22Rv1 (cell line): ENCODE results near the gene TNS1.

ENCODE experiments used
- H3K27ac ChIP-seq: fragments of 450-650 bp; 2 replicates; pipeline ENCODE4 v1.5.1; 2017
- CTCF ChIP-seq: fragments of 450-650 bp; IDR thresholded peaks from 2 replicates; pipeline ENCODE4 v1.5.1; 2017; ENCODE audit warnings: mild to moderate bottlenecking
- ZFX ChIP-seq: fragments of 450-650 bp; IDR thresholded peaks from 2 replicates; pipeline ENCODE4 v1.6.1; 2017; ENCODE audit warnings: antibody characterized with exemption, borderline replicate concordance

Gene TNS1

GRCh38 chr2:217753460-217754200 is 249.2 kb downstream of the TNS1 start:
- no peak overlapping the region for H3K27ac ChIP-seq
- TF ChIP-seq CTCF (no peak), ZFX (no peak)

- H3K27ac ChIP-seq, result no peak overlapping the region
- TF ChIP-seq ZFX (no peak), CTCF (no peak)
These were observed 249.9 kb downstream of the TNS1 start for GRCh38 chr2:217752714-217753459.

GRCh38 chr2:217751952-217752351 is 250.8 kb downstream of the TNS1 start:
- H3K27ac ChIP-seq, result no peak overlapping the region
- TF ChIP-seq ZFX (no peak), CTCF (no peak)

GRCh38 chr2:217751192-217751591 is 251.6 kb downstream of the TNS1 start:
- TF ChIP-seq CTCF (no peak), ZFX (no peak)
- H3K27ac ChIP-seq, result no peak overlapping the region
